H9 (cell line): ENCODE results near the gene EHF. TPM values are rescaled to one million over a fixed set of nuclear protein-coding genes. Genes with fewer than 3 reads are reported as not detected.

ENCODE experiments used
- DNase-seq: peaks from one replicate; pipeline ENCODE4 v3.0.0-alpha.2; 2017
- H2AFZ ChIP-seq: one replicate; pipeline ENCODE4 v1.6.1; 2013; ENCODE audit warnings: mild to moderate bottlenecking, low read length, control low read depth, moderate library complexity
- H2AK5ac ChIP-seq: 2 replicates; pipeline ENCODE4 v1.6.1; 2013; ENCODE audit warnings: low read length, control low read depth, mixed read lengths; ENCODE audit not compliant: insufficient read length
- H2BK120ac ChIP-seq: one replicate; pipeline ENCODE4 v1.6.1; 2013; ENCODE audit warnings: low read depth, mild to moderate bottlenecking, low read length, control low read depth, inconsistent platforms; ENCODE audit not compliant: poor library complexity, severe bottlenecking
- H2BK12ac ChIP-seq: 2 replicates; pipeline ENCODE4 v1.6.1; 2013; ENCODE audit warnings: low read length, control low read depth, mixed read lengths, low read depth; ENCODE audit not compliant: insufficient read length
- H2BK15ac ChIP-seq: 2 replicates; pipeline ENCODE4 v1.6.1; 2013; ENCODE audit warnings: low read depth, low read length, control low read depth
- H2BK20ac ChIP-seq: one replicate; pipeline ENCODE4 v1.6.1; 2013; ENCODE audit warnings: low read depth, mild to moderate bottlenecking, low read length, control low read depth, inconsistent platforms; ENCODE audit not compliant: poor library complexity, severe bottlenecking
- H2BK5ac ChIP-seq: 2 replicates; pipeline ENCODE4 v1.6.1; 2013; ENCODE audit warnings: low read length, control low read depth, mixed read lengths; ENCODE audit not compliant: insufficient read length
- H3K14ac ChIP-seq: 2 replicates; pipeline ENCODE4 v1.6.1; 2013; ENCODE audit warnings: low read length, control low read depth; ENCODE audit not compliant: insufficient read depth
- H3K18ac ChIP-seq: 2 replicates; pipeline ENCODE4 v1.6.1; 2013; ENCODE audit warnings: low read depth, mild to moderate bottlenecking, mixed read lengths, low read length, control low read depth; ENCODE audit not compliant: insufficient read length
- H3K23ac ChIP-seq: 2 replicates; pipeline ENCODE4 v1.6.1; 2013; ENCODE audit warnings: low read length, control low read depth, mixed read lengths, low read depth; ENCODE audit not compliant: insufficient read length
- H3K23me2 ChIP-seq: 2 replicates; pipeline ENCODE4 v1.6.1; 2013; ENCODE audit warnings: low read depth, mild to moderate bottlenecking, mixed read lengths, low read length, control low read depth; ENCODE audit not compliant: insufficient read length, poor library complexity, severe bottlenecking
- H3K27ac ChIP-seq: 2 replicates; pipeline ENCODE4 v1.5.1; 2013; ENCODE audit warnings: low read length, control low read depth, mixed read lengths, low read depth; ENCODE audit not compliant: insufficient read length
- H3K27me3 ChIP-seq: 2 replicates; pipeline ENCODE4 v1.6.1; 2013; ENCODE audit warnings: low read length, control low read depth, inconsistent platforms; ENCODE audit not compliant: insufficient read depth
- H3K4ac ChIP-seq: 2 replicates; pipeline ENCODE4 v1.6.1; 2013; ENCODE audit warnings: low read depth, mild to moderate bottlenecking, control low read depth, inconsistent platforms, low read length, moderate library complexity
- H3K4me1 ChIP-seq: 2 replicates; pipeline ENCODE4 v1.6.1; 2013; ENCODE audit warnings: low read length, control low read depth, inconsistent platforms; ENCODE audit not compliant: insufficient read depth
- H3K4me2 ChIP-seq: 2 replicates; pipeline ENCODE4 v1.6.1; 2013; ENCODE audit warnings: low read length, control low read depth, mixed read lengths; ENCODE audit not compliant: insufficient read length, insufficient read depth
- H3K56ac ChIP-seq: 2 replicates; pipeline ENCODE4 v1.6.1; 2013; ENCODE audit warnings: low read depth, mild to moderate bottlenecking, mixed read lengths, low read length, control low read depth; ENCODE audit not compliant: insufficient read length
- H3K79me1 ChIP-seq: 2 replicates; pipeline ENCODE4 v1.6.1; 2013; ENCODE audit warnings: low read depth, mild to moderate bottlenecking, moderate library complexity, low read length, control low read depth, inconsistent platforms; ENCODE audit not compliant: insufficient read depth, poor library complexity, severe bottlenecking
- H3K79me2 ChIP-seq: 2 replicates; pipeline ENCODE4 v1.6.1; 2013; ENCODE audit warnings: low read length, control low read depth, inconsistent platforms; ENCODE audit not compliant: insufficient read depth
- H3K9ac ChIP-seq: 2 replicates; pipeline ENCODE4 v1.6.1; 2013; ENCODE audit warnings: low read length, control low read depth, mixed read lengths; ENCODE audit not compliant: insufficient read length; ENCODE audit errors: extremely low read depth
- H3K9me3 ChIP-seq: one replicate; pipeline ENCODE4 v1.6.1; 2013; ENCODE audit warnings: low read depth, low read length, inconsistent platforms; ENCODE audit not compliant: control insufficient read depth
- H3T11ph ChIP-seq: one replicate; pipeline ENCODE4 v1.6.1; 2013; ENCODE audit warnings: mild to moderate bottlenecking, low read length, control low read depth, inconsistent platforms
- H4K20me1 ChIP-seq: one replicate; pipeline ENCODE4 v1.6.1; 2013; ENCODE audit not compliant: control insufficient read depth, insufficient read length, insufficient read depth
- H4K5ac ChIP-seq: 2 replicates; pipeline ENCODE4 v1.6.1; 2013; ENCODE audit warnings: low read depth, mild to moderate bottlenecking, mixed read lengths, low read length, control low read depth; ENCODE audit not compliant: insufficient read length
- H4K8ac ChIP-seq: replicated peaks from 2 replicates; pipeline ENCODE4 v1.6.1; 2013; ENCODE audit warnings: low read length, control low read depth, mixed read lengths, low read depth; ENCODE audit not compliant: insufficient read length
- H4K91ac ChIP-seq: 2 replicates; pipeline ENCODE4 v1.6.1; 2013; ENCODE audit warnings: low read depth, mild to moderate bottlenecking, moderate library complexity, mixed read lengths, low read length, control low read depth; ENCODE audit not compliant: insufficient read length
- H3K27ac Mint-ChIP-seq, 3 experiments: 2 replicates in 2 of 3; 3 replicates in 1 of 3; pipeline ENCODE4 v1.8.0; 2020 to 2021; ENCODE audit warnings: mixed read lengths in 3 of 3, mild to moderate bottlenecking in 1 of 3, moderate library complexity in 1 of 3
- H3K27me3 Mint-ChIP-seq: 2 replicates; pipeline ENCODE4 v1.8.0; 2021; ENCODE audit warnings: low read depth, mild to moderate bottlenecking, moderate library complexity, mixed read lengths
- H3K36me3 Mint-ChIP-seq, 3 experiments: 2 replicates in 2 of 3; 3 replicates in 1 of 3; pipeline ENCODE4 v1.8.0; 2020 to 2021; ENCODE audit warnings: low read depth in 3 of 3, mixed read lengths in 3 of 3; ENCODE audit not compliant: insufficient read depth in 1 of 3
- H3K4me1 Mint-ChIP-seq, 2 experiments: 2 replicates each; pipeline ENCODE4 v1.8.0; 2020; ENCODE audit warnings: mixed read lengths in 2 of 2
- H3K4me3 Mint-ChIP-seq, 2 experiments: 2 replicates in 1 of 2; 3 replicates in 1 of 2; pipeline ENCODE4 v1.8.0; 2020 to 2021; ENCODE audit warnings: mild to moderate bottlenecking in 2 of 2, mixed read lengths in 2 of 2, moderate library complexity in 1 of 2
- H3K9me3 Mint-ChIP-seq, 2 experiments: 2 replicates in 1 of 2; 3 replicates in 1 of 2; pipeline ENCODE4 v1.8.0; 2020; ENCODE audit warnings: mild to moderate bottlenecking in 2 of 2, mixed read lengths in 2 of 2, moderate library complexity in 1 of 2
- WGBS: extraction: QIAGEN DNeasy Blood & Tissue Kit; methylation state at CpG from one replicate; pipeline ENCODE4 v1.1.7; 2013; ENCODE audit warnings: missing lambda C conversion rate, low lambda C conversion rate, mixed read lengths; ENCODE audit not compliant: insufficient read length; ENCODE audit errors: extremely low coverage; 5-methylcytosine and 5-hydroxymethylcytosine counted together
- total RNA-seq: library from RNA; stranded (reverse); gene quantifications from 2 replicates; pipeline ENCODE4 v1.2.1, GENCODE V29; 2021
- TF ChIP-seq, protein P1 (sequence below): fragments of 200-600 bp; sonication (generic); conservative IDR thresholded peaks from 3 replicates; pipeline ENCODE4 v1.8.0; 2021; ENCODE audit warnings: antibody characterized with exemption, mild to moderate bottlenecking

The EHF gene
- total RNA-seq, 1 experiment from 2014 or later, result not detected

- no peaks in the 10 kb centered on the region for H3K79me2 ChIP-seq
- no peaks in the 10 kb centered on the region for H3K23me2 ChIP-seq
- no peak overlapping the region for H2BK20ac ChIP-seq
- Mint-ChIP-seq H3K4me1 (peaks cover 39 to 45% of the 10 kb centered on the region in 2 experiments), H3K36me3 (no peaks in the 10 kb centered on the region; a peak in 1 of 7 replicates), H3K27ac (no peak overlapping the region), H3K27me3 (no peaks in the 10 kb centered on the region), H3K9me3 (no peaks in the 10 kb centered on the region), H3K4me3 (no peak overlapping the region)
- TF ChIP-seq, protein P1, sequence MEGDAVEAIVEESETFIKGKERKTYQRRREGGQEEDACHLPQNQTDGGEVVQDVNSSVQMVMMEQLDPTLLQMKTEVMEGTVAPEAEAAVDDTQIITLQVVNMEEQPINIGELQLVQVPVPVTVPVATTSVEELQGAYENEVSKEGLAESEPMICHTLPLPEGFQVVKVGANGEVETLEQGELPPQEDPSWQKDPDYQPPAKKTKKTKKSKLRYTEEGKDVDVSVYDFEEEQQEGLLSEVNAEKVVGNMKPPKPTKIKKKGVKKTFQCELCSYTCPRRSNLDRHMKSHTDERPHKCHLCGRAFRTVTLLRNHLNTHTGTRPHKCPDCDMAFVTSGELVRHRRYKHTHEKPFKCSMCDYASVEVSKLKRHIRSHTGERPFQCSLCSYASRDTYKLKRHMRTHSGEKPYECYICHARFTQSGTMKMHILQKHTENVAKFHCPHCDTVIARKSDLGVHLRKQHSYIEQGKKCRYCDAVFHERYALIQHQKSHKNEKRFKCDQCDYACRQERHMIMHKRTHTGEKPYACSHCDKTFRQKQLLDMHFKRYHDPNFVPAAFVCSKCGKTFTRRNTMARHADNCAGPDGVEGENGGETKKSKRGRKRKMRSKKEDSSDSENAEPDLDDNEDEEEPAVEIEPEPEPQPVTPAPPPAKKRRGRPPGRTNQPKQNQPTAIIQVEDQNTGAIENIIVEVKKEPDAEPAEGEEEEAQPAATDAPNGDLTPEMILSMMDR, result no peak
- H3K4ac ChIP-seq, result no peak overlapping the region
- H2BK15ac ChIP-seq, result no peak overlapping the region
- H4K91ac ChIP-seq, result no peak overlapping the region
- H3K79me1 ChIP-seq, result no peaks in the 10 kb centered on the region
- H4K8ac ChIP-seq, result no peak overlapping the region
- no peaks in the 10 kb centered on the region for H4K20me1 ChIP-seq
- no peak overlapping the region for H4K5ac ChIP-seq
- no peak overlapping the region for H2BK5ac ChIP-seq
- no peak for DNase-seq
- no peak overlapping the region for H3K4me2 ChIP-seq
- H2AFZ ChIP-seq, result no peak overlapping the region
- no peak overlapping the region for H3K56ac ChIP-seq
- no peak overlapping the region for H2AK5ac ChIP-seq
- no peak overlapping the region for H2BK120ac ChIP-seq
- no peaks in the 10 kb centered on the region for H3K27me3 ChIP-seq
- H3K27ac ChIP-seq, result no peak overlapping the region
- H3K9me3 ChIP-seq, result no peaks in the 10 kb centered on the region
- no peak overlapping the region for H3K18ac ChIP-seq
- WGBS, result no CpG with 5 or more reads among the region's 14 CpGs
- H3T11ph ChIP-seq, result no peak overlapping the region
- H3K4me1 ChIP-seq, result no peaks in the 10 kb centered on the region; the same call in 1 of the 2 replicates
- no peak overlapping the region for H3K14ac ChIP-seq
- H3K9ac ChIP-seq, result no peak overlapping the region
- no peak overlapping the region for H2BK12ac ChIP-seq
- no peak overlapping the region for H3K23ac ChIP-seq
Measured at GRCh38 chr11:34658071-34659015, 37.5 kb downstream of the EHF start.
